HG03135 (cell line): ENCODE results near the gene NR3C2.

Source experiments
- ATAC-seq: cut with Tn5 transposase; IDR thresholded peaks from one replicate; pipeline ENCODE4 v1.9.1; 2021; ENCODE audit warnings: mild to moderate bottlenecking, moderate library complexity; ENCODE audit not compliant: unreplicated experiment

NR3C2 gene

GRCh38 chr4:148061141-148061481, 381.1 kb downstream of the NR3C2 start:
- no peak for ATAC-seq

- no peak for ATAC-seq
Observed at GRCh38 chr4:148060264-148061140, 381.7 kb downstream of the NR3C2 start.

- ATAC-seq: no peak
Observed at GRCh38 chr4:148059617-148060180, 382.5 kb downstream of the NR3C2 start.

GRCh38 chr4:148057984-148058859, 384.0 kb downstream of the NR3C2 start:
- no peak for ATAC-seq

GRCh38 chr4:148057516-148057915, 384.7 kb downstream of the NR3C2 start:
- peak; percentile 47 for ATAC-seq

GRCh38 chr4:148056879-148057278, 385.3 kb downstream of the NR3C2 start:
- peak; percentile 88 for ATAC-seq

GRCh38 chr4:148055844-148056243, 386.4 kb downstream of the NR3C2 start:
- no peak for ATAC-seq

GRCh38 chr4:148054275-148054674, 387.9 kb downstream of the NR3C2 start:
- ATAC-seq: no peak

GRCh38 chr4:148053298-148054003, 388.8 kb downstream of the NR3C2 start:
- no peak for ATAC-seq

- ATAC-seq: no peak
Observed at GRCh38 chr4:148052448-148052847, 389.8 kb downstream of the NR3C2 start.

- ATAC-seq: no peak
Observed at GRCh38 chr4:148051403-148051802, 390.8 kb downstream of the NR3C2 start.

GRCh38 chr4:148048598-148048997, 393.6 kb downstream of the NR3C2 start:
- ATAC-seq: no peak

- ATAC-seq: peak; percentile 95
Observed at GRCh38 chr4:148044912-148045352, 397.3 kb downstream of the NR3C2 start.

- ATAC-seq: peak; percentile 6
Observed at GRCh38 chr4:148044089-148044911, 397.9 kb downstream of the NR3C2 start.

- no peak for ATAC-seq
Observed at GRCh38 chr4:148041606-148042329, 400.4 kb downstream of the NR3C2 start.

GRCh38 chr4:148034813-148035212, 407.4 kb downstream of the NR3C2 start:
- ATAC-seq: no peak

- ATAC-seq: no peak
Observed at GRCh38 chr4:148030193-148030873, 411.9 kb downstream of the NR3C2 start.

GRCh38 chr4:148029781-148030180, 412.4 kb downstream of the NR3C2 start:
- ATAC-seq: no peak
